Ovary (tissue), 9 donors: ENCODE data around the gene ADGRG1. TPM values are rescaled to one million over a fixed set of nuclear protein-coding genes. Genes with fewer than 3 reads are reported as not detected.

Source experiments
- DNase-seq, 5 donors: peaks; one replicate each; pipeline ENCODE4 v3.0.0-alpha.2; 2019 to 2020
- H3K27ac ChIP-seq, 2 donors: fragments of 200-600 bp; one replicate each; pipeline versions ENCODE4 v1.5.1 to v1.8.0; 2019 to 2022
- H3K27me3 ChIP-seq: fragments of 200-600 bp; one replicate; pipeline ENCODE4 v1.8.0; 2022
- H3K36me3 ChIP-seq: fragments of 200-600 bp; sonication (generic); one replicate; pipeline ENCODE4 v1.5.1; 2019
- H3K4me1 ChIP-seq: one replicate; pipeline ENCODE4 v1.8.1; 2013; ENCODE audit warnings: mild to moderate bottlenecking, moderate library complexity; ENCODE audit not compliant: insufficient read depth
- H3K4me3 ChIP-seq: fragments of 200-600 bp; sonication (generic); one replicate; pipeline ENCODE4 v1.5.1; 2017
- H3K9me3 ChIP-seq, 2 donors: fragments of 200-600 bp in 1 of 2; sonication (generic) in 1 of 2; one replicate each; pipeline versions ENCODE4 v1.5.1 to v1.8.1; 2013 to 2019; ENCODE audit warnings: mild to moderate bottlenecking in 1 of 2, moderate library complexity in 1 of 2
- EP300 ChIP-seq: sonication (generic); formaldehyde crosslinking; IDR thresholded peaks from one replicate; pipeline ENCODE4 v1.6.1; 2017; ENCODE audit warnings: antibody characterized with exemption
- POLR2A ChIP-seq: fragments of 450-650 bp; IDR thresholded peaks from one replicate; pipeline ENCODE4 v1.6.1; 2017; ENCODE audit warnings: antibody characterized with exemption, mild to moderate bottlenecking, moderate library complexity
- WGBS, 3 donors: extraction: QIAGEN DNeasy Blood & Tissue Kit in 1 of 3; methylation state at CpG; one replicate each; pipeline versions ENCODE4 v1.1.5 to v1.1.7; 2013 to 2017; 5-methylcytosine and 5-hydroxymethylcytosine counted together
- intact Hi-C, 4 donors: fragments of 100-400 bp; cut with DNase I; formaldehyde crosslinking; loops; one replicate each; pipeline versions ENCODE4 v1.11.0 to v1.15.1; 2022 to 2023
- polyA plus RNA-seq, 2 donors: library from polyadenylated mRNA; stranded (reverse); fragments of 200-250 nt in 1 of 2; fragments of 350-450 nt in 1 of 2; fragmentation: Illumina TruSeq in 1 of 2; extraction: RNeasy Lipid Tissue Mini Kit (QIAGEN cat#74804) in 1 of 2; gene quantifications; one replicate each; pipeline ENCODE4 v1.2.3, GENCODE V29; 2013 to 2014
- total RNA-seq, 7 donors: library from RNA; depleted of rRNA in 2 of 7; stranded (reverse); fragments of >200 nt in 2 of 7; fragmentation: NEBNext Ultra II Directional in 3 of 7; extraction: Animal tissue kit (Norgen Biotek cat#: 25700) in 3 of 7; gene quantifications; one replicate each; pipeline versions ENCODE4 v1.1.0 to v1.2.4, GENCODE V29; 2016 to 2023
- TF ChIP-seq, protein P1 (sequence below), 3 donors: fragments of 450-650 bp in 2 of 3; fragments of 200-600 bp in 1 of 3; IDR thresholded peaks; one replicate each; pipeline versions ENCODE4 v1.5.1 to v1.8.0; 2016 to 2022; ENCODE audit warnings: antibody characterized with exemption in 3 of 3, mild to moderate bottlenecking in 1 of 3
- donor health status: DM: no; HTN: no; CAD: no; lungs with moderate emphysema.
- donor health status: DM: no; HTN: no; CAD: no.
- donor health status: Bipolar disorder and iron deficiency.
- donor health status: DM: yes; HTN: yes; CAD: no.
- donor health status: DM: no; HTN: no; CAD: no.
- donor health status: DM: yes; HTN: yes; CAD: no.

Gene ADGRG1
- total and polyA plus RNA-seq, 9 donors, result 6.2 to 54.0 (median 9.1) TPM

DNA sequence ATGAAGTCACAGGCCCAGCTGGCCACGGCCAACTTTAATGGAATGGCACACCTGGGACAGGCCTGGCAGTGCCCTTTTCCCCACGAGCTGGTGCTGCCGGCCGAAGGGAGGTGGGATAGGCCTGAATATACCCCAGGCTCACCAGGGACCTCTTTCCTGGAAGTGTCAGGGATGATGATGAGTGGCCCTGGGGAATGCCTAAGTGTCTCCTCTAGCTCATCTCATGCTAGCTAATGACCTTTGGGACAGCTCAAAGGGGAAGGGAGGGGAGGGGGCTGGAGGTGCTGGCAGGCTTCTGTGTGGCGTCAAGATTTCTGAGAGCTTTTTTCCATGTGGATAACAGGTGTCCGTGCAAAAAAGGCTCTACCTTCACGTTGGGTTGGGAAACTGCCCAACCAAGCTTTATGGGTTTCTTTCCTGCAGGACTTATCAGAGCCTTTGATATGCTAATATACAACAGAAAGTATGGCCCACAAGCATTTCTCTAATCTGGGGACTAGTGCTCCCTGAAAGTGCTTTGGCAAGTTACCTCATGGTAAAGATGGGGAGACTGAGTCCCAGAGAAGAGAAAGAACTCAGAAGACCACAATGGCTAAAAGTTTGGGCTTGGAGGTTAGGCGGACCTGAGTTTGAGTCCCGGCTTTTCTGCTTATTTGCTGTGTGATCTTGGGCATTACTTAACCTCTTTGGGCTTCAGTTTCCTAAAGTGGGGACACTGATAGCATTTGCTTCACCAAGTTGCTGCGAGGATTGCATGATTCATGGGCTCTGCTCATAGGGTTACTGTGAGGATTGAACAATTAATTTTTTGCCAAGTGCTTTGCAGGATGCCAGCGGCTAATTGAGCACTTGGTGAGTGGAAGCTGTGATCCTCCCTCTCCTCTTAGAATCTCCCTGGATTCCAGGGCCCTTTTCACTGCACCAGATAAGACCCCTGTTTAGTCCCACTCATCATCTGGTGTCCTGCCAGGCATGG, 14.0 kb downstream of the ADGRG1 start:
- TF ChIP-seq POLR2A, result no peak
- TF ChIP-seq EP300, result no peak
- TF ChIP-seq, protein P1, sequence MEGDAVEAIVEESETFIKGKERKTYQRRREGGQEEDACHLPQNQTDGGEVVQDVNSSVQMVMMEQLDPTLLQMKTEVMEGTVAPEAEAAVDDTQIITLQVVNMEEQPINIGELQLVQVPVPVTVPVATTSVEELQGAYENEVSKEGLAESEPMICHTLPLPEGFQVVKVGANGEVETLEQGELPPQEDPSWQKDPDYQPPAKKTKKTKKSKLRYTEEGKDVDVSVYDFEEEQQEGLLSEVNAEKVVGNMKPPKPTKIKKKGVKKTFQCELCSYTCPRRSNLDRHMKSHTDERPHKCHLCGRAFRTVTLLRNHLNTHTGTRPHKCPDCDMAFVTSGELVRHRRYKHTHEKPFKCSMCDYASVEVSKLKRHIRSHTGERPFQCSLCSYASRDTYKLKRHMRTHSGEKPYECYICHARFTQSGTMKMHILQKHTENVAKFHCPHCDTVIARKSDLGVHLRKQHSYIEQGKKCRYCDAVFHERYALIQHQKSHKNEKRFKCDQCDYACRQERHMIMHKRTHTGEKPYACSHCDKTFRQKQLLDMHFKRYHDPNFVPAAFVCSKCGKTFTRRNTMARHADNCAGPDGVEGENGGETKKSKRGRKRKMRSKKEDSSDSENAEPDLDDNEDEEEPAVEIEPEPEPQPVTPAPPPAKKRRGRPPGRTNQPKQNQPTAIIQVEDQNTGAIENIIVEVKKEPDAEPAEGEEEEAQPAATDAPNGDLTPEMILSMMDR (IDR thresholded peaks at IDR 0.05), result no peak
- H3K27ac ChIP-seq, result no peak overlapping the region
- no peaks in the 10 kb centered on the region for H3K36me3 ChIP-seq
- no peak overlapping the region for H3K4me3 ChIP-seq
- no peaks in the 10 kb centered on the region for H3K27me3 ChIP-seq
- intact Hi-C loops, result no loop called here
- no peak for DNase-seq
- 62 to 70% (median 68%) methylated on average over 11 of the region's 11 CpGs for WGBS, 3 donors
- H3K4me1 ChIP-seq, result no peaks in the 10 kb centered on the region
- no peaks in the 10 kb centered on the region for H3K9me3 ChIP-seq

DNA sequence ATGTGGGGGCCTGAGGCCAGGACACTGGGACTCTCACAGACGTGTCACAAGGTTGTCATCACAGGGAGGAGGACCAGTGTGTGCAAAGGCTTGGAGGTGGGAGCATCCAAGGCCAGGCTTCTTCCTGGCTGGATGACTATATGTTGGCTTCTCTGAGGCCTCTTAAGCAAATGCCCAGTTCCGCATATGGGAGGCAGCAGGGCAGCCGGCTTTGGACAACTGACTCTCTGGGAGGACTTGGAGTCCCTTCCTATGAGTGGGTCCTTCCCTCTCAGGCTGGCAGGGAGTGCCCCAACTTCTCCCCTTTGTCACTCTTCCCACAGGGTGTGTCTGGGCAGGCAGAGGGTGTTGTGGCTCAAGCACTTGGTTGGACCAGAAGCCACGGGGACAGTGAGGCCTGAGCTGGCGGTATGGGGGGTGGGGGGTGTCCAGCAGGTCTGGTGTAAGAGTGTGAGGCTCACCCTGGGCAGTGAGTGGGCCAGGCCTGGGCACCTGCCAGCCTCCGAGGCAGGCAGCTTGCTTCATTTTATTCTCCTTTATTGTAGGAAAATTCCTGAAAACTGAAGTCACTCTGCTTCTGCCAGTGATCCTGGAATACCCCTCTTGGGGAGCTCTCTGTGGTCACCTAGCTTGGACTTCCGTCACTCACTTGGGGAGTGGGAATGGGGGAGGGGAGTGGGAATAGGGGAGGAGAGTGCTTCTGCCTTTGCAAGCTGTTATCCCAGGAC, 14.9 kb downstream of the ADGRG1 start:
- Histone ChIP-seq H3K9me3 (no peaks in the 10 kb centered on the region), H3K27ac (no peak overlapping the region), H3K27me3 (no peaks in the 10 kb centered on the region), H3K4me1 (no peaks in the 10 kb centered on the region), H3K4me3 (no peak overlapping the region), H3K36me3 (no peaks in the 10 kb centered on the region)
- WGBS, 3 donors, result 40 to 58% (median 56%) methylated on average over 6 to 7 of the region's 7 CpGs
- no peak for DNase-seq
- intact Hi-C loops, result no loop called here
- TF ChIP-seq POLR2A (no peak), EP300 (no peak)
- TF ChIP-seq, protein P1 (IDR thresholded peaks at IDR 0.05), result no peak

DNA sequence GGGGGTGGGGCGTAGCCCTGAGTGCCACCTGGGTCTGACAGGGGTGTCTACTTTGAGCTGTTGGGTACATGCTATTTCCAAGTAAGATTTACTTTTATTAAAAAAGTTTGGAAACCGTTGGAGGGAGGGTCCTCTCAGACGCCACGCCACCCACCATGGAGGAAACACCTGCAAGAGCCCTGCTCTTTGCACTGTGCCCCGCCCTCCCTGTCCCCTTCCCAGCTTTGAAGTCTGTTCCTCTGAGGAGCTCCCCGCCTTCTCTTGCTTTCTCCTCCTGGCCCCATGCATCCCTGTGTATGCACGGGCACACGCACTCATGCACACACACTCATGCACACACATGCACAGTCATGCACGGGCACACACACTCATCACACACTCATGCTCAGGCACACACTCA, 15.5 kb downstream of the ADGRG1 start:
- Histone ChIP-seq H3K27me3 (no peaks in the 10 kb centered on the region), H3K36me3 (no peaks in the 10 kb centered on the region), H3K4me3 (no peak overlapping the region), H3K9me3 (no peaks in the 10 kb centered on the region), H3K27ac (no peak overlapping the region), H3K4me1 (no peaks in the 10 kb centered on the region)
- TF ChIP-seq, protein P1 (IDR thresholded peaks at IDR 0.05), result no peak
- no peak for TF ChIP-seq EP300
- TF ChIP-seq POLR2A, result no peak
- DNase-seq, result no peak
- 77 to 79% (median 78%) methylated on average over 9 of the region's 9 CpGs for WGBS, 3 donors
- intact Hi-C loops, result no loop called here

DNA sequence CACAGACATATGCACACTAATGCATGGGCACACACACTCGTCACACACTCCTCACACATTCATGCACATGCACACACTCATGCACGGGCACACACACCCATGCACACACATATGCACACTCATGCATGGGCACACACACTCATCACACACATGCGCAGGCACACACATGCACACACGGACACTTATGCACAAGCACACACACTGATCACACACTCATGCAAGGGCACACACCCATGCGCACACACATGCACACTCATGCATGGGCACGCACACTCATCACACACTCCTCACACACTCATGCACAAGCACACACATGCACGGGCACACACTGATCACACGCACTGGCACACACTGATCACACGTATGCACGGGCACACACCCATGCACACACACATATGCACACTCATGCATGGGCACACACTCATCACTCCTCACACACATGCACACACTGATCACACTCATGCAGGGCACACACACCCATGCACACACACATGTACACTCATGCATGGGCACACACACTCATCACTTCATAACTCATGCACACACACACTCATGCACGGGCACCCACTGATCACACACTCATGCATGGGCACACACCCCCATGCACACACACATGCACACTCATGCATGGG, 16.1 kb downstream of the ADGRG1 start:
- intact Hi-C loops, result no loop called here
- WGBS, 3 donors, result 88 to 92% (median 90%) methylated on average over 11 of the region's 11 CpGs
- DNase-seq, result no peak

More for the DNA sequence above, 16.1 kb downstream of the ADGRG1 start:
- Histone ChIP-seq H3K9me3 (no peaks in the 10 kb centered on the region), H3K27me3 (no peaks in the 10 kb centered on the region), H3K27ac (no peak overlapping the region), H3K4me3 (no peak overlapping the region), H3K36me3 (no peaks in the 10 kb centered on the region), H3K4me1 (no peaks in the 10 kb centered on the region)
- TF ChIP-seq POLR2A (no peak), EP300 (no peak)
- TF ChIP-seq, protein P1 (IDR thresholded peaks at IDR 0.05), result no peak
